ELR (cell line): ENCODE data around the gene FOXI3.
"Not testable (repeated sequence)": the region's sequence is repeated elsewhere in the genome, so short reads cannot be mapped to it uniquely, and the experiment has no call there.

Source experiments
- DNase-seq: peaks from one replicate; pipeline ENCODE4 v3.0.0-alpha.2; 2015; ENCODE audit warnings: low read depth

FOXI3 gene

DNA sequence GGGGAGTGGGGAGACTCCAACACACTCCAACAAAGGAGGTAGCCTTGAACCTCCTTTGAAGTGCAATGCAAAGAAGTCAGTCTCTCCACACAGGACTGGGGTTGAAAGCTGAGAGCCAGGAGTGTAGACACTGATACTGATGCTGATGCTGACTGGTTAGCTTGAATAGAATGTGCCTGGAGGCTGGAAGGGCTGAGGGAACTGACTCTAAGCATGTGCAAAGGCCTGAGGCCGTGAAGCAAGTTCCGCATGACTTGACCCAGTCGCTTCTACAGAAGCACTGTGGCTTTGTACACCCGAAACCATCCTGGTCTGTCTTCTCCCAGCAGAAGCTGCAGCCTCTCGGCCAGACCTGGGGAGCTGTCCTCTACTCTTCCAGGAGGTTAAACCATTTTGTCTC lies 10.4 kb downstream of the FOXI3 start:
- DNase-seq = no peak

DNA sequence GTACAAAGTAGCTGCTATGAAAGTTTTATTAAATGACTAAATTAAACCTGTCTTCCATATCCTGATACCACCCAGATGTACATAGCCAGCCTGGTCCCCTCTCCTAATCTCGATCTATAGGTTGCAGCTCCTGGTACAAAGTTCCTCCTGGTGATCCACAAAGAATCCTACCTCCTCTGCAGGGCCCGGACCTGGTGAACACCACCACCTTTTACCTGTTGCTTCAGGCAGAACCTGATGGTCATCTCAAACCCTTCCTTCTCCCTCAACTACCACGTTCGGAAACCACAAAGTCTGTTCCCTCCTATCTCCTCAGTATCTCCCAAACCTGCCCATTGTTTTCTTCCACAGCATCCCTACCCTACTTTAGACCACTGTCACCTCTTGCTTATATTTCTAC lies 15.5 kb downstream of the FOXI3 start:
- no peak for DNase-seq

DNA sequence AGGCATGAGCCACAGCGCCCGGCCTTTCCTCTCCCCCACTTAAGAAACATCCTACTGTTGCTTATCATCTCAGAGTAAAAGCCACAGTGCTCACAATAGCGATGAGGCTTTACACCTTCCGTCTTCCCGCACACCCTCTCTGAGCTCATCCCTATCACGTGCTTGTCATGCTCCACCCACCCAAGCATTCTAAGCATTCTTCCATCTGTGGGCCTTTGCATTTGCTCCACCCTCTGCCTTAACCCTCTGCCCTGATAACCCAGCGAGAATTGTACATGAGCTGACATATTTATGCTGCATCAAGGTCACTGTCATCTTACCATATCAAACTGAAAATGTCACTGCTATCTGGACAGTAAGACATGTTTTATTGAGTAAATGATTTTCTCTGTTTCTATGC lies 22.6 kb downstream of the FOXI3 start:
- no peak for DNase-seq

DNA sequence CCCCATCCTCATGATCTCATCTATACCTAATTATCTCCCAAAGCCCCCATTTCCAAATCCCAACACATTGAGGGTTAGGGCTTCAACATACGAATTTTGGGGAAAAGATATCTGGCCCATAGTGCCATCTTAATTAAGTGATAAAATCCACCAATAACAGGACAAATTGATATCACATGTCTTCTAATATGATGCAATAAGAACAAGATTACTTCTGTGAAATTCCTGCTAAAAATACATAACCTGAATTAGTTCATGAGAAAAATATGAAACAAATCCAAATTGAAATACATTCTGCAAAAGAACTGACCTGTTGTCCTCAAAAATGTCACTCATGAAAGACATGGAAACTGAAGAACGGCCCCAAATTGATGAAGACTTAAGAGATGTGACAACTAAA lies 28.8 kb downstream of the FOXI3 start:
- DNase-seq = no peak

DNA sequence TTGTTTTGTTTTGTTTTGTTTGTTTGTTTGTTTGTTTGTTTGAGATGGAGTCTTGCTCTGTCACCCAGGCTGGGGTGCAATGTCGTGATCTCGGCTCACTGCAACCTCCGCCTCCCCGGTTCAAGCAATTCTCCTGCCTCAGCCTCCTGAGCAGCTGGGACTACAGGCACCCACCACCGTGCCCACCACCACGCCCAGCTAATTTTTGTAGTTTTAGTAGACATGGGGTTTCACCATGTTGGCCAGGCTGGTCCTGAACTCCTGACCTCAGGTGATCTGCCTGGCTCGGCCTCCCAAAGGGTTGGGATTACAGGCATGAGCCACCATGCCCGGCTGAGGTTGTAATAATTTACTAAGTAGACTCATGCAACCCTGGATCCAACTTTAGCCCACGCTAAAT lies 33.4 kb downstream of the FOXI3 start:
- not testable (repeated sequence) for DNase-seq

DNA sequence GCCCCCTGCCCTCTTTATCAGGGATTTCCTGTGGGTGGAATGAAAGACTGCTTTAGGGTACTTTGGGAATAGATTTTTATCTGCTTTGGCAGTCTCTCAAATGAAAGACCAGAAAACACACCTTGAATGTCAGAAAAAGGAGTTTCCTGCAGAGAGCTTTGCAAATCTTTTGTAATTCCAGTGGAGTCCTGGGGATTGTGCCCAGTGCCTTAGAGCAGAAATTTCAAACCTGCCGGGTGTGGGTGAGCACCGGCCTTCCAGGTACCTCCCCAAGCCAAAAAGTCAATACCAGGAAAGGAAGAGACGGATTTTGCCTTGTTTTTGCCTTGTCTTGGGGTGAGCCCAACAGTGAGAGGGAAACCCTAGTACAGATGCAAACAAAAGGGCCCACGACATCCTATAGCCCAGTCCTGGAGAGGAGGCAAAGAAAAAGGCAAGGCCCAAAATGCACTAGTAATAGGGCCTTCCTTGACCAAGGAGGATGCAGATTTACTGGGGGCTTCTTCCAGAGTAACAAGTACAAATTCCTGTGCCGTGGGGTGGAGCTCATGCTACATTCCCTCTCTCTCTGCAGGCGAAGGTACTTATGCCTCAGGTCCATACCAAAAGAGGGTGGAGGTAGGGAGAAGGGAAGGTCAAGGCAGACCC lies 36.4 kb downstream of the FOXI3 start:
- DNase-seq = no peak

DNA sequence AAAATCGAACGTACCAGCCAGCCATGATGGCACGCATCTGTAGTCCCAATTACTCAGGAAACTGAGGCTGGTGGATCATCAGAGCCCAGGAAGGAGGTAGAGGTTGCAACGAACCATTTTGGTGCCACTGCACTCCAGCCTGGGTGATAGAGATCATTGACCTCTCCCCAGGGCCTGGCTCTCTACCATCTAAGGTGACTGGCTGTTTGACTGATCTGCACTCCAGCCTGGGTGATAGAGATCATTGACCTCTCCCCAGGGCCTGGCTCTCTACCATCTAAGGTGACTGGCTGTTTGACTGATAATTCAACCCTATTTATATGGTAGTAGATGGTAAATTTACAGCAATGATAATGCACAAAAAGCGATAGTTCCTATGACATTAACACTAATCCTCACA lies 43.6 kb downstream of the FOXI3 start:
- not testable (repeated sequence) for DNase-seq

DNA sequence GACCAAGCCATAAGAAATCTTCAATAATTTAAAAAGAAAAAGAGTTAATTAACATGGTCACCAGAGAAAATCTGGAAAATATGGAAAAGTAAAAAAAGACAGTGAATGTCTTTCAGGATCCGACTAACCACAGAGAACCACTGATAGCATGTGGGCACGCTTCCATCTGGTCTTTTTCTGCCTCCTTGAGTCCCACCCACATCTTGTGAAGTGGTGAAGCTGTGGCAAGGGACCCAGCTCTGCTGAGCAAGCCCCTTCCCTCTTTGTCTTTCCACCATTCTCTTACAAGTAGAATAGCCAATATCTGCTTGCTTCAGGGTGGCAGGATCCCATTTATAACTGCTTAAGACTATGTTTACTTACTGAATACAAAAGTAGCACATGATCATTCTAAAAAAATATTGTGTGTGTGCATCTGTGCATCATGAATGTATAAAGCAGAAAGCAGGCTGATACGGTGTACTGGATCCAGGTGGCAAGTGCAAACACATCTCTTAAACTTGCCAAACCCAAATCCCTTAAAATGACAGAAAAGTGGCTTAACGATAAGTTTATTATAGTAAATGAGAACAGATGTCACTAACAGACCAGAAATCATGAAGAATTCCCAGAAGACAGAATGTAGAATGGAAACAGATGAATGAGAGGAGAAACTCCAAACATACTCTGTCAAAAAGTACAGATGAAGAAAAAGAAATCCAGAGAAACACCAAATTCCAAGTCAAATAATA lies 52.3 kb downstream of the FOXI3 start:
- no peak for DNase-seq

DNA sequence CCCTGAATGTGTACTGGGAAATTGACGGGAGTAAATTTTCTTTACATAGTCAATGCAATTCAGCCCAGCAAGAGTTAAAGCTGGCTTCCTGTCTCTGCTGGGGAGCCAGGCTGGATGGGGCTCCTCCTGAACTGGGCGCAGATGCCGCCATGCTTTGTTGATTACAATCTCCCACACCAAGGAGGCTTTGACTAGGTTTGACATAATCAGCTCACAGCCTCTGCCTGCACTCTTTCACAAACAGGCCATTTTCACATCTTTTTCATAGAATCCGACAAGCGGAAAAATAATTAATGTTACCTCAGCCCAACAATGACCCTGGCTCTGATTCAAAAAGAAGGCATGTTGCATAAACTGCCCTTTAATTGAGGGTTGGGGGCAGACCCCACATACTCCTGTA lies 54.3 kb downstream of the FOXI3 start:
- DNase-seq = no peak
